Transverse colon (tissue), 4 donors: Measurements from ENCODE around the gene UHRF1. TPM values are rescaled to one million over a fixed set of nuclear protein-coding genes. Genes with fewer than 3 reads are reported as not detected.

ENCODE experiments used
- DNase-seq: peaks from one replicate; pipeline ENCODE4 v3.0.0-alpha.2; 2019
- H3K27ac ChIP-seq, 4 donors: fragments of 200-600 bp; sonication (generic); 2 replicates each; pipeline ENCODE4 v1.5.1; 2016 to 2018; ENCODE audit warnings: inconsistent platforms in 4 of 4
- H3K27me3 ChIP-seq: fragments of 200-600 bp; sonication (generic); 2 replicates; pipeline ENCODE4 v1.5.1; 2017; ENCODE audit warnings: inconsistent platforms
- H3K36me3 ChIP-seq, 4 donors: fragments of 200-600 bp; sonication (generic); 2 replicates each; pipeline ENCODE4 v1.5.1; 2017 to 2019; ENCODE audit warnings: inconsistent platforms in 4 of 4
- H3K4me1 ChIP-seq, 4 donors: fragments of 200-600 bp; sonication (generic); 2 replicates each; pipeline ENCODE4 v1.5.1; 2017 to 2020; ENCODE audit warnings: inconsistent platforms in 4 of 4
- H3K4me3 ChIP-seq, 4 donors: fragments of 200-600 bp; sonication (generic); 1 replicate in 1 of 4; 2 replicates in 3 of 4; pipeline versions ENCODE4 v1.5.1 to v1.6.1; 2017 to 2019; ENCODE audit warnings: inconsistent platforms in 4 of 4
- H3K9me3 ChIP-seq, 2 donors: fragments of 200-600 bp; sonication (generic); 2 replicates each; pipeline ENCODE4 v1.5.1; 2017 to 2019; ENCODE audit warnings: inconsistent platforms in 2 of 2
- CTCF ChIP-seq, 5 experiments: fragments of 200-600 bp in 3 of 5; fragments of 450-650 bp in 2 of 5; sonication (generic) in 3 of 5; IDR thresholded peaks; 1 replicate in 2 of 5; 2 replicates in 3 of 5; pipeline ENCODE4 v1.5.1; 2016 to 2017; ENCODE audit warnings: antibody characterized with exemption in 5 of 5, inconsistent platforms in 3 of 5, mild to moderate bottlenecking in 2 of 5, moderate library complexity in 1 of 5
- EP300 ChIP-seq: sonication (generic); formaldehyde crosslinking; IDR thresholded peaks from one replicate; pipeline ENCODE4 v1.6.1; 2017; ENCODE audit warnings: antibody characterized with exemption, low read depth
- POLR2A ChIP-seq: fragments of 450-650 bp; IDR thresholded peaks from one replicate; pipeline ENCODE4 v1.6.1; 2016; ENCODE audit warnings: antibody characterized with exemption, mild to moderate bottlenecking, moderate library complexity
- POLR2AphosphoS5 ChIP-seq, 3 donors: sonication (generic); formaldehyde crosslinking; IDR thresholded peaks; one replicate each; pipeline ENCODE4 v1.6.1; 2016; ENCODE audit warnings: antibody characterized with exemption in 3 of 3
- WGBS, 2 donors: methylation state at CpG; one replicate each; pipeline ENCODE4 v1.1.5; 2018; ENCODE audit warnings: low coverage in 1 of 2; 5-methylcytosine and 5-hydroxymethylcytosine counted together
- in situ Hi-C, 4 donors: fragments of 200-750 bp; cut with MboI; loops; one replicate each; pipeline versions ENCODE4 v1.15.0 to v1.15.1; 2017; ENCODE audit warnings: low sequenced_read_pairs in 3 of 4, low pct_ligation_motif_present in 1 of 4, low pct_unique_long_range_greater_than_20kb in 1 of 4
- intact Hi-C: fragments of 100-400 bp; cut with DNase I; formaldehyde crosslinking; loops from one replicate; pipeline ENCODE4 v1.15.1; 2023; ENCODE audit warnings: low total_unique reads
- total RNA-seq, 4 donors: library from RNA; depleted of rRNA; stranded (reverse); fragments of >200 nt; gene quantifications; one replicate each; pipeline ENCODE4 v1.1.0, GENCODE V29; 2016

Gene UHRF1
- total RNA-seq, 4 donors from 2014 or later = 2.9 to 41.2 (median 12.0) TPM

GRCh38 chr19:4908781-4909155 lies 533 bp upstream of the UHRF1 start:
- Histone ChIP-seq H3K9me3 (no peaks in the 10 kb centered on the region), H3K27me3 (peaks cover 10% of the 10 kb centered on the region), H3K36me3 (no peaks in the 10 kb centered on the region), H3K4me1 (peaks cover 18 to 28% (median 24%) of the 10 kb centered on the region in 4 donors), H3K4me3 (peak overlapping the region in 1 of 4 donors; percentile 80), H3K27ac (no peak overlapping the region)
- in situ Hi-C loops = loop anchor here in 1 of 4 donors (5.0 to 25.0 kb wide), 2 partner anchors 36 to 96 kb away; no protein-coding TSS in a partner anchor
- 81% methylated on average over 15 of the region's 15 CpGs; no CpG with 5 or more reads in 1 of the 2 donors for WGBS, 2 donors
- TF ChIP-seq CTCF (IDR thresholded peaks at IDR 0.05) (no peak), EP300 (no peak)
- DNase-seq = no peak
- intact Hi-C loops = no loop called here

GRCh38 chr19:4909897-4910593 lies 744 bp downstream of the UHRF1 start:
- WGBS, 2 donors = 0% methylated on average over 4 to 24 of the region's 85 CpGs
- Histone ChIP-seq H3K4me3 (peak overlapping the region; percentile 59 to 80 (median 70)), H3K9me3 (no peaks in the 10 kb centered on the region), H3K27me3 (peaks cover 10% of the 10 kb centered on the region), H3K27ac (peak overlapping the region in 3 of 4 donors; percentile 46 to 71 (median 49)), H3K36me3 (no peaks in the 10 kb centered on the region), H3K4me1 (peaks cover 18 to 33% (median 26%) of the 10 kb centered on the region in 4 donors)
- in situ Hi-C loops = loop anchor here in 1 of 4 donors (5.0 to 25.0 kb wide), 2 partner anchors 38 to 98 kb away; no protein-coding TSS in a partner anchor
- DNase-seq = peak; percentile 92
- TF ChIP-seq POLR2A (no peak), POLR2AphosphoS5 (IDR thresholded peaks at IDR 0.05) (no peak), EP300 (no peak), CTCF (IDR thresholded peaks at IDR 0.05) (no peak)
- intact Hi-C loops = loop anchor here (1.0 kb wide), 1 partner anchor 37 kb away; no protein-coding TSS in a partner anchor

GRCh38 chr19:4910594-4911281 lies 1.4 kb downstream of the UHRF1 start:
- peak overlapping the region in 3 of 4 donors; percentile 46 to 71 (median 51) for H3K27ac ChIP-seq
- no peaks in the 10 kb centered on the region for H3K9me3 ChIP-seq
- H3K4me1 ChIP-seq = peaks cover 18 to 40% (median 31%) of the 10 kb centered on the region in 4 donors
- WGBS, 2 donors = 57% methylated on average over 10 to 23 of the region's 23 CpGs
- intact Hi-C loops = loop anchor here (1.0 kb wide), 2 partner anchors 37 to 95 kb away; no protein-coding TSS in a partner anchor
- H3K4me3 ChIP-seq = peak overlapping the region; percentile 59 to 80 (median 70)
- no peak for TF ChIP-seq EP300
- TF ChIP-seq POLR2AphosphoS5 (IDR thresholded peaks at IDR 0.05) = no peak
- no peak for TF ChIP-seq POLR2A
- TF ChIP-seq CTCF (IDR thresholded peaks at IDR 0.05) = no peak
- peaks cover 10% of the 10 kb centered on the region for H3K27me3 ChIP-seq
- no peaks in the 10 kb centered on the region for H3K36me3 ChIP-seq
- peak; percentile 31 for DNase-seq
- in situ Hi-C loops = loop anchor here in 1 of 4 donors (25.0 kb wide), 1 partner anchor 98 kb away; no protein-coding TSS in a partner anchor

- peak overlapping the region in 3 of 4 donors; percentile 33 to 51 (median 38) for H3K27ac ChIP-seq
Observed at GRCh38 chr19:4911314-4911713, 2.0 kb downstream of the UHRF1 start.

More at GRCh38 chr19:4911314-4911713, 2.0 kb downstream of the UHRF1 start:
- intact Hi-C loops = loop anchor here (1.0 kb wide), 1 partner anchor 96 kb away; no protein-coding TSS in a partner anchor
- H3K27me3 ChIP-seq = peaks cover 10% of the 10 kb centered on the region
- in situ Hi-C loops = loop anchor here in 1 of 4 donors (25.0 kb wide), 1 partner anchor 99 kb away; no protein-coding TSS in a partner anchor
- no peaks in the 10 kb centered on the region for H3K36me3 ChIP-seq
- no peak for DNase-seq
- no peak for TF ChIP-seq POLR2A
- no peak for TF ChIP-seq EP300
- TF ChIP-seq POLR2AphosphoS5 (IDR thresholded peaks at IDR 0.05) = no peak
- TF ChIP-seq CTCF (IDR thresholded peaks at IDR 0.05) = no peak
- peak overlapping the region in 2 of 4 donors; percentile 13 to 80 for H3K4me3 ChIP-seq
- no peaks in the 10 kb centered on the region for H3K9me3 ChIP-seq
- WGBS, 2 donors = 44 to 72% methylated on average over 6 to 15 of the region's 15 CpGs
- H3K4me1 ChIP-seq = peaks cover 18 to 40% (median 32%) of the 10 kb centered on the region in 4 donors
